Adipose tissue (tissue), 3 donors: Measurements from ENCODE around the gene SLC39A13. TPM values are rescaled to one million over a fixed set of nuclear protein-coding genes. Genes with fewer than 3 reads are reported as not detected.
A peak's percentile ranks its signal among the peaks of the same experiment; 100 is the strongest.

Experiments
- H3K27ac ChIP-seq: one replicate; pipeline ENCODE4 v1.5.1; 2013; ENCODE audit warnings: low read depth, low read length
- WGBS, 3 donors: extraction: QIAGEN DNeasy Blood & Tissue Kit; methylation state at CpG; one replicate each; pipeline ENCODE4 v1.1.7; 2013; 5-methylcytosine and 5-hydroxymethylcytosine counted together
- polyA plus RNA-seq, 3 donors: library from polyadenylated mRNA; stranded (reverse); fragments of 200-250 nt; gene quantifications; one replicate each; pipeline ENCODE4 v1.2.3, GENCODE V29; 2013
- donor health status: healthy with polysubstance abuse.
- donor health status: Bipolar disorder and iron deficiency.
- donor health status: healthy.

The SLC39A13 gene
- 10 to 100 TPM; 36.4 to 42.0 (median 39.9) TPM for polyA plus RNA-seq

DNA sequence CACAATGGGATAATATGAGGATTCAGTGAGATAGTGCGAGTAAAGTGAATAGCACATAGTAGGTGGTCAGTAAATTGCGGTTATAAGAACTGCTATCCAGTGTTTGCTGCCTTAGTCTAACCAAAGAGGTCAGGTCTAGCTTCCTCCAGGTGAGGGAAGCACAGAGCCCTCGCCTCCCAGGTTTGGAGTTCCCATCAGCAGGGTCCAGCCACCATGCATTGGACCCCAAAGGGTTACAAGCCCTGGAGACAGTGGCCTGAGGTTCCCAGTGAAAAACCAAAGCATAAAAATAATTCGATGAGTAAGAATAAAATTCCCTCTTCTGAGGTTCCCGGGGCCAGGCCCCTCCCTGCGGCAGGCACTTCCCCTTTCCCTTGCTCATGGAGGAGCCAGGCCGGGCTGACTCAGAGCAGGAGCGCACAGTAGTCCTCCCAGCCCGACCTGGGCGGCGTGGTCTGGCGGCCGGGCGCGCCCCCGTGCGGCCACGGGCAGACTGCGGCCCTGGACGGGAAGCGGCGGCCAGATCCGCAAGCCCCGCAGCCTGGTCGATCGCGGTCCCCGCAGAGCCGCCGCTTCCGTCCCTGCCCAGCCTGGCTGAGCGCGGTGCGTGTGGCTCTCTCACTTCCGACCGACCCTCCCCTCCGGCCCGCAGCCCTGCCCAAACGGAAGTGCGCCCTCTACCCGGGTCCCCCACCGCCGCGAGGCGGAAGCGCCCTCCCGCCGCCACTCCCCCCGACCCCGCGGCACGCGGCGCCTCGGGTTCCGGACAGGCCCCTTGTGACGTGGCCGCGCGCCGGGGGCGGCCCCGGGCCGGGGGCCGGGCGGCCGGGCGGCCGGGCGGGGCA is at the start of gene SLC39A13:
Gene SLC39A13 (plus strand): TSS at position 845 of the 845 bp plus-strand sequence. CDS start 1,505 bp downstream, outside the sequence.
- WGBS, 3 donors, result 1 to 2% (median 1%) methylated on average over 38 to 70 of the region's 70 CpGs

DNA sequence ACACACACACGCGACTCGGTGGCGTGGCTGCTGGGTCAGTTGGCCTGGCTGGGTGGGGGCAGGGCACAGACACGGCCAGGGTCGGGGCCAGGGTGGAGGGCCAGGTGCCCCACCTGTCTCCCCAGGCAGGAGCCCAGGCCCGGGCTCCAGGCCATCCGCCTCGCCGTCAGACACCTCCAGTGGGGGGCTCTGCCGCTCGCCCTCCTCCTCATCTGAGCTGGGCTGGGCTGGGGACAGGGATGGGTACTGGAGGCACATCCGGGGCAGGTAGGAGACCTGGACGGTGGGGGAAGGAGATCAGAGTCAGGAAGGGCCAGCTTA is 49.7 kb upstream of the SLC39A13 start:
- WGBS, 3 donors, result 79 to 85% (median 81%) methylated on average over 14 of the region's 14 CpGs
- H3K27ac ChIP-seq, result no peak overlapping the region

More for the DNA sequence above, at the start of gene SLC39A13:
- peak within 1 kb of the TSS; percentile 84 for H3K27ac ChIP-seq

DNA sequence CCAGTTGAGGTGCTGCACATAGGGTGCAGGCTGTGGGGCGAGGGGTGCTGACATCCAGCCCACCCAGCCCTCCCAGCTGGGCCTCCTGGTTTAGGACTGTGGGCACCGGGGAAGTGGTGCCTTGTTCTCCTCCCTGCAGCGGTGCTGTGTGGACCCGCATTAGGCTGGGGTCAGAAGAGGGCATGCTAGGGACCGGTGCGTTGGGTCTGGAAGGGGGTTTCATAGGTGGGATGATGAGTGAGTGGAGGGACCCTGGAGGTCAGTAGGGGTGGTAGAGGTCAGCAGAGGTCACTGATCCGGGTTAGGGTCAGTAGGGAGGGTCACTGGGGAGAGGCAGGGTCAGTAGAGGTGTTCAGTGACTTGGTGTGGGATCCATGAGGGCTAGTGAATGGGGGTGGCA is 49.2 kb upstream of the SLC39A13 start:
- 67 to 76% (median 68%) methylated on average over 5 to 7 of the region's 7 CpGs for WGBS, 3 donors
- no peak overlapping the region for H3K27ac ChIP-seq

DNA sequence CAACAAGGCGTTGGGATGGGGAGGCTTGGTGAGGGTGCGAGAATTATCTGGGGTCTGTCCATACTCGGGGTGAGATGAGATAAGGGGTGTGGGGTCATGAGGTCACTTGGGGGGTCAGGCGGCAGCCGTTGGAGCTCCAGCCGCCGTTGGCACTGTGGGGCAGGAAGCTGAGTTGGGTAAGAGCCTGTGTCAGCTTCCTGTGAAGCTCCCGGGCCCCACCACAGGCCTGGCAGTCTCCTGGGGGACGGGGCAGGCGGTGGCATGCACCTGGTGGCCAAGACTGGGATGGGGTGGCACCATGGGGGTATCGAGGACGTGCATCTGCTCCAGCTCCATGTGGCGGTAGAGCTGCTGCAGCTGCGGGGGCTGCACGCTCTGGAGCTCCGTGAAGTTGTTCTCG is 48.8 kb upstream of the SLC39A13 start:
- 50 to 81% (median 62%) methylated on average over 15 to 17 of the region's 17 CpGs for WGBS, 3 donors
- no peak overlapping the region for H3K27ac ChIP-seq

DNA sequence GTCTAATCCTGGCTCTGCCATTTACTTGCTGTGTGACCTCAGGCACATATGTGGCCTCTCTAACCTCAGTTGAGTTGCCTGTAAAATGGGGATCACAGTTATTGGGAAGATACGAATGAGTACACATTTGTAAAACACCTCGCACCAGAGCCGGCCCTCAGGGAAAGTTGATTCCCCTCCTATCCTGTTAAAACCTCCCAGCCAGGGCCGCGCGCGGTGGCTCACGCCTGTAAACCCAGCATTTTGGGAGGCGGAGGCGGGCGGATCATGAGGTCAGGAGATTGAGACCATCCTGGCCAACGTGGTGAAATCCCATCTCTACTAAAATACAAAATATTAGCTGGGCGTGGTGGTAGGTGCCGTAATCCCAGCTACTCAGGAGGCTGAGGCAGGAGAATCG is 48.0 kb upstream of the SLC39A13 start:
- no peak overlapping the region for H3K27ac ChIP-seq
- WGBS, 3 donors, result 84 to 93% (median 86%) methylated on average over 15 of the region's 15 CpGs

DNA sequence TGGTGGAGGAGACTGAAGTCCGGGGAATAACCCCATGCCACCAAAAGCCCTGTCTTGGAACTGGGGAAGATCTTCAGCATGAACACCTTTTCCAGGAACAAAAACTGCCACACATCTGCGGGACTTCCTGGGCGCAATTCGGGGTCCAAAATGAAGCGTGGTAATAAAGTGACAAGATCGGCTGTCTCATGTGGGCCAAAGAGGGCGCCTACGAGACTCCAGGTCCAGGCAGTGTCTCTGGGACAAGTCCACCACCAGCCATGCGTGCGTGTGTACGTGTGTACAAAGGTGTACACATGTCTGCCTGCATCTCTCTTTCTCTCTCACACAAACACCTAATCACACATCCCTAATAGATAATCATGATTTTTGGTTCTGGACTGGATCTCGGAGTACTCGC is 47.0 kb upstream of the SLC39A13 start:
- 77 to 86% (median 79%) methylated on average over 13 of the region's 13 CpGs for WGBS, 3 donors
- H3K27ac ChIP-seq, result no peak overlapping the region

DNA sequence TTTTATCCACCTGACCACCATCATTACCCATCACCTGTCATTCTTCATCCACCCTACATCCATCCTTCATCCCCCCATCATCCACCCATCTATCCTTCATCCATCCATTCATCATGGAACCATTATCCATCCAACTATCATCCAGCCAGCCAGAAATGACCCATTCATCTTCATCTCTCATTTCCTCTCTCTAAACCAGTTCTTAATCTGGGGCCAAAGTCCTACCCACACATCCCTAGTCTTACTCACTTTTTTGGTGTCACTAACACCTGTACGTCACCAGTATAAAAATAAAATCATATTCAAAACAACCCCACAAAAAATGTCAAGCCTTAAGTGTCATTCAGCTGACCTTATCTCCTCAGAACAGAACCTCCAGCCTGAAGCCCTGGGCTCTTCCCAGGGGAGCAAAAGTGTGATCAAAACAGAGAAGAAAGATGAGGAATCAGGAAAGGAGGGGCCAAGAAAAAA is 42.3 kb upstream of the SLC39A13 start:
- 68 to 79% (median 78%) methylated on average over 1 of the region's 1 CpG for WGBS, 3 donors
- no peak overlapping the region for H3K27ac ChIP-seq

DNA sequence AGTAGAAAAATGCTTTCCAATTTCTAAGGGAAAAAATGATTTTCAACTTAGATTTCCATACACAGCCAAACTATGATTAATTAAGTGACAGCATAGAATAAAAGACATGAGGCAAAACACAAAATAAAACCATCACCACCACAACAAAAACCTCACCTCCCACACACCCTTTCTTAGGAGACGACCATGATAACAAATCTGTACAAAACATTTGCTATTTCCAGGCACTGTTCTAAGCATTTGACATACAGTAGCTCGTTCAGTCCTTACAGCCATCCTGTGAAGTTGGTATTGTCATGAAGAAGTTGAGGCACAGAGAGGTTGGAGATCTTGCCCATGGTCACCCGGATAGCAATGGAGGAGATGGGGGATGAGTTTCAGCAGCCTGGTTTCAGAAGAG is 38.7 kb upstream of the SLC39A13 start:
- 50 to 59% (median 51%) methylated on average over 3 of the region's 3 CpGs for WGBS, 3 donors
- no peak overlapping the region for H3K27ac ChIP-seq

DNA sequence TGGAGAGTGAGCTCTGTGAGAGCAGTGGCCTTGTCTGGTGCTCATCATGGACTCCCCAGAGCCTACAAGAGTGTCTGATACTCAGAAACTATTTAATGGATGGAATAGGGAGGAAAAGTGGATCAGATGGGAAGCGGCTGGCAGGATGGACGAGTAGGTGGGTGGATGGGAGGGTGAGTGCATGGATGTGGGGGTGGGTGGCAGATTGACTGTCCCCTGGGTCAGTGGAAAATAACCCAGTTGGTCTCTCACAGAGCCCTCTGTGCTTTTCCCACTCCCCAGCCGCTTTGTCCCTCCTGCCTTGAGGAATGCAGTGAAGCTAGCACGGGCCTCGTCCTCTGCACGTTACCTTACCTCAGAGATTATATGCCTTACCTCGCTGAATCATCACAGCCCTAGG is 36.0 kb upstream of the SLC39A13 start:
- WGBS, 3 donors, result 71 to 84% (median 80%) methylated on average over 7 of the region's 7 CpGs
- H3K27ac ChIP-seq, result no peak overlapping the region

DNA sequence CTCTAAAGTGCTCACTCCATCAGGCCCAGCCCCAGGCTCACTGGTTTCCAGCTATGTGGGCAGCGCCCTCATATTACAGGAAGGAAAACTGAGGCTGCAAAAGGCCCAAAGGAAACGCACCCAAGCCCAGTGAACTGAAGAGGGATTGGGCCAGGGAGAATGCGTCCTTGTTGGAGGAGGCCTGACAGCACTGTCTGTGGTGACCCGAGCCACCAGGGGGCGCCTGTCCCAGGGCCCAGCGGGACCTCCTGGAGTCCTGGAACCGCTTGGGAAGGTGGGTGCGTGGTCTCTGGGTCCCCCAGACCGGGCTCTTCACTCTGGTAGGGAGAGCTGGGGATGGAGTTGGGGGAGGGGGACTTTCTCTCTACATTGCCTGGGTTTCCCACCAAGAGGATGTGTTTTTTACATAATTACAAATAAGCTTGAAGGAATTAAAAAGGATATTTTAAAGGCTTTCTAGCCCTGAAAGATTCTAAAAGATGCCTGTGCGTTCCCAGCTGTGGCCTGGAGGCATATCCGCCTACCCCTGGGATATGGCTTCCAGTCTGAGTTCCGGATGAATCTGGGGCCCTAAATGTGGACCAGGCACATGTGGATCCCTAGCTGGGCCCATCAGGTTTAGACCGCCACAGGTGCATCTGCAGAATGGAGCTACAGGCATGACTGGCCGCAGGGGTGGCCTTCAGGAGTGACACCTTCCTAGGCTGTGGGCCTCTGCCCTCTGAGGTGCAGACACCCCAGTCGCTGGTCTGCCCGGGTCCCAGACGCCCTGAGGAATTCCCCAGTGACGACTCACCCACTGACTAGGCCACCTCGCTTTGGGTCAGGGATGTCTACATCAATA is 34.3 kb upstream of the SLC39A13 start:
- no peak overlapping the region for H3K27ac ChIP-seq
- WGBS, 3 donors, result 40 to 44% (median 44%) methylated on average over 19 of the region's 19 CpGs

DNA sequence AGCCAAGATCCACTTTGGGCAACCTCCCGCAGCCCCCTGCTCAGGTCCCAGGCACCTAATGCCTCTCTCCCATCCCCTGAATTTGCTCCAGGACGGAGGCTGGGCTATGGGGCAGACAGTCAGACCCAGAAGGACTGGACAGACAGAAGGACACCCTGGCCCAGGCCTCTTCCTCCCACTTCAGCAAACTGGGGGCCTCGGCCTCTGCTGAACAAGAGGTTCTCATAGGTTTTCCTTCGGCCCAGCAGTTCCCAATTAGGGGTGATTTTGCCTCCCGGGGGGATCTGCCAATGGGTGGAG is 33.7 kb upstream of the SLC39A13 start:
- H3K27ac ChIP-seq, result no peak overlapping the region

DNA sequence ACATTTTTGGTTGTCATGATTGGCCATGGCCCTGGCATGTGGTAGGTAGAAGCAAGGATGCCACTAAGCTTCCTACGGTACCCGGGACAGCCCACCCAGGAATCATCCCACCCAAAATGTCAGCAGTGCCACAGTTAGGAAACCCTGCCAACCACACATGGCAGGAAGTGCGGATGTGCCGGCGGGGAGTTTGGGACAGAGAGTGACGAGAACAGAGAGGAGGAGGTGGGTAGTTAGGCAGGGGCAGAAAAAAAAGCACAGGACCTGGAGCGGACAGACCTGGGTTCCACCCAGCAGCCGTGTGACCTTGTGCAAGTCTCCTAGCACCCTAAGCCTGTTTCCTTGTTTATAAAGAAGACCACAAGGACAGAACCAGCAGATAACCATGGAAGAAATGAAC is 33.4 kb upstream of the SLC39A13 start:
- no peak overlapping the region for H3K27ac ChIP-seq

More for the DNA sequence above, 33.7 kb upstream of the SLC39A13 start:
- WGBS, 3 donors, result 76 to 86% (median 79%) methylated on average over 5 of the region's 5 CpGs

DNA sequence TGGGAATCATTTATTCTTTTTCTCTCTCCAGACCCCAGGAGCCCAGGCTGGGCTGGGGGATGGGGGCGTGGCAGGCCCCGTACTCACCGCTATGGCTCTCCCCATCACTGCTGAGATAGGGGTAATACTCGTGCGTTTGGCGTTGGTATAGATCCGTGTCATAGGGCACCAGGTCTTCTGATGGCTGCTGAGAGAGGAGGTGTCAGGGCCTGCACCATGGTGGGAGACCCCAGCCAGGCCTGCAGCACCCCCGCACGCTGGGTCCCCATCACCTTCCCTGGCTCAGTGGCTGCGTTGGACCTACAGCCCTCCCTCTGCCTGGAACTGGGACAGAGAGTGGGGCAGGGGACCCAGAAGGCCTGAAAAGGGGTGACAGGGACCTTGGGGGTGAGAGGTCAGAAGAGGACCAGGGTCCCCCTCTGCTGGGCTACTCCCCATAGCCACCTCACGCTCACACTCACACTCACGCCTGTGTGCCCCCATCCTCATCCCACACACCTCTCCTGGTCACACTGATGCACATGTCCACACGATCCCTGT is 32.8 kb upstream of the SLC39A13 start:
- 82 to 88% (median 83%) methylated on average over 13 of the region's 13 CpGs for WGBS, 3 donors
- H3K27ac ChIP-seq, result no peak overlapping the region

More for the DNA sequence above, 33.4 kb upstream of the SLC39A13 start:
- WGBS, 3 donors, result 47 to 82% (median 62%) methylated on average over 8 of the region's 8 CpGs

DNA sequence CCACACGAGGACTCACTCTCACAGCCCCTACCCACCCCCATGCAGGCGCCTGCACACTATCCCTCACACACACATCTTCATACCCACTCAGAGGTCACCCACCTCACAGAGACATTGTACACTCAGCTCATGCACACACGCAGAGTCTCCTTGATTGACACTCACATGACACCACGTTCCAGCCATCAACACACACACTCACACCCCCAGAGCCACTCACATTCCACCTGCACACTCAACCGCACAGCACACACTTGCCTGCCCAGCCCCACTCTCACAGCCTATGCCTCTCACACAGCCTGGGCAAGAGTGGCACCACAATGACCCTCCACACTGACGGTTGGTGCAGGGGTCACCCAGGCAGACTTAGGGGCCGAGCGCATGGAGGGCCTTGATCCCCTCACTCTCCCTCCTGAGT is 32.3 kb upstream of the SLC39A13 start:
- 56 to 82% (median 72%) methylated on average over 8 of the region's 8 CpGs for WGBS, 3 donors
- H3K27ac ChIP-seq, result no peak overlapping the region

DNA sequence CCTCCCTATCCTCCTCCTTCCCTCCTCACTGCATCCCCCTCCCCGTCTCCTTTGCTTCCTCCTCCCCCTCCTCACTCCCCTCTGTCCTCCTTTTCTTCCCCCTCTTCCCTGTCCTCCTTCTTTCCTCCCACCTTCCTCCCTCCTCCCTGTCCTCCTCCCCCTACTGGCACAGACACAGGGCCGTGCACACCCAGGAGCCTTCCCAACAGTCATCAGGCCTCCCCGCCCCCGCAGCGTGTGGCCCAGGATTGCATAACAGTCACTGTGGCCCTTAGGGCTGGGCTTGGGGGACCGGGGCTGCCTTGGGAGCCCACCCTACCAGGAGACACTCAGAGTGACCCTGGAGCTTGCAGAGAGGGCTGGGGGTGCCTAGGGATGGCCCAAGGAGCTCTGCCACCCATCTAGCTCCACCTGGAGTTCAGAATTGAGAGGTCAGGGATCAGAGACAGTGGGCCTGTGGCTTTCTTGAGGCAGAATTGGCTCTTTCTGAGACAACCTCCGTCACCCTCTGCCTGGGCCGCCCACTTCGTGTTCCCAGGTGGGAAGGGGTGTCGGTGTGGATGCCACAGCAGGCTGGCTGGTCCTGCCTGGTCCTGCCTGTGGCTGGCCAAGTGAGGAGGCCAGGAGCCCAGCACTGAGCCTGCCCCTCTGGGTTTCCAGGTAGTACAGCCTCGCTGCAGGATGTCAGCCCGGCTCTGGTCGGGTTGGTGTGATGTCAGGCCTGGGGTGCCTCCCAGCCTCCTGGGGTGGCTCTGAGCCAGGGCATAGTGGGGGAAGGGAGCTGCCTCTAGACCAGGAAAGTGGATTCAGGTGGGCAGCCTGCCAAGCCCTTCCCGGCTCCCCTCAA is 31.6 kb upstream of the SLC39A13 start:
- WGBS, 3 donors, result 46 to 65% (median 52%) methylated on average over 13 to 14 of the region's 14 CpGs

DNA sequence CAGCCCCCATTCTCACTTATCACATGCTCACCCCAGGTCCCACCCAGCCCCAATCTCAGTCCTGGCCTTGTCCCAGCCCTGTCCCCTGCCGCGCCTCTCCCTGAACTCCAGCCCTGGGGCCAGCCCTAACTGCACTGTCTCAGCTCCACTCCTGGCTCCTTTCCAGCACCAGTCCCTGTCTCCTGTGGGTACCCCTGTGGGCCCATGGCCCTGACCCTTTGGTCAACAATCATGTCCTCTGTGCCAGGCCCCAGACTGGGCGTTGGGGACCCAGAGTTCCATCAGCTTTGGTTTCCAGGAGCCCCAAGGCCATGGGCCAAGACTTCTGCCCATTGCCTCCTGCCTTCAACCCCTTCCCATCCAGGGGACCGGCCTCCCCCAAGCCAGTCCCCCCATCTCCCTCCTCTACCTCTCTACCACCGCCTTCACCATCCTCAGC is 30.8 kb upstream of the SLC39A13 start:
- peak overlapping the region; percentile 80 for H3K27ac ChIP-seq
- WGBS, 3 donors, result 57 to 84% (median 67%) methylated on average over 5 of the region's 5 CpGs

More for the DNA sequence above, 31.6 kb upstream of the SLC39A13 start:
- no peak overlapping the region for H3K27ac ChIP-seq

DNA sequence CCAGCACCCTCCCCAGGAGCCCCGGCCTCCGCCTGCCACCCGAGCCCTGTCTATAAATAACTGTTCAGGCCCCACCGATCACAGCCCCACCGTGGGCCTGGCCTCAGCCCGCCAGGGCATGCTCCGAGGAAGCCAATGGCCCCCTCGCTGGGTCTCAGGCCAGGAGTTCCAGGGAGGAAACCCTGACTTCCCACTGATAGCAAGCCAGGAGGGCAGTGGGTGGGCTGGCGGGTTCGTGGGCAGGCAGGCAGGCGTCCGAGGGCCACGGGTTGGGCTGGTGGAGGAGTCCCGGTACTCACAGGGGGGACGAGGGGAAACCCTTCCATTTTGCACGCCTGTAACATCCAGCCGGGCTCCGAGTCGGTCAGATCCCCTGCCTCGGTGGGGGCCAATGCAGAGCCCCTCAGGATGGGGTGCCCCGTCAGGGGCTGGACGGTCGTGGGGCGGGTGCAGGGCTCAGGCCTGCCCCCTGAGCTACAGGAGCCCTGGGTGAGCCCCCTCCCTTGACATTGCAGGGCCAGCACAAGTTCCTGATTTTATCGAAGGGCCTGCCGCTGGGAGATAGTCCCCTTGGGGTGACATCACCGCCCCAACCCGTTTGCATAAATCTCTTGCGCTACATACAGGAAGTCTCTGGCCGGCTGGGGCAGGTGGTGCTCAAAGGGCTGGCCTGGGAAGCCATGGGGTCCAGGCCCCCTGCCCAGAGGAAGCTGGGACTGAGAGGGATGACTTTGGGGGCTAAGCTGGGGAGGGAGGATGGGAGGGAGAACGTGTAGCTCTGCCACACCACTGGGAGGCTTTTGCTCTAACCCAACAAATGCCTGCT is 30.2 kb upstream of the SLC39A13 start, which contains the start of gene SPI1:
Gene SPI1 (minus strand): TSS at position 538 of the 826 bp plus-strand sequence. CDS start 194 bp downstream, at position 344.
- 49 to 76% (median 69%) methylated on average over 27 to 31 of the region's 31 CpGs for WGBS, 3 donors
- peak within 1 kb of the TSS; percentile 80 for H3K27ac ChIP-seq
